BJ (cell line): ENCODE results near the gene DGKD. TPM values are rescaled to one million over a fixed set of nuclear protein-coding genes. Genes with fewer than 3 reads are reported as not detected.

Experiments used
- CTCF ChIA-PET: fragments of 350-600 bp; formaldehyde crosslinking; extraction: SDS; loops from one replicate; lab custom pipeline; 2021; ENCODE audit warnings: antibody characterized with exemption, inconsistent platforms; lab: Yijun Ruan, JAX
- POLR2A ChIA-PET: fragments of 300-600 bp; sonication (Branson Sonifier 250); formaldehyde crosslinking; extraction: SDS; loops from one replicate; lab custom pipeline; 2021; ENCODE audit warnings: antibody characterized with exemption; lab: Charles Lee
- DNase-seq: peaks from one replicate; pipeline ENCODE4 v3.0.0-alpha.2; 2011; ENCODE audit warnings: low read depth
- H3K27me3 ChIP-seq: 2 replicates; pipeline ENCODE4 v1.6.0; 2011; ENCODE audit warnings: low read length; ENCODE audit not compliant: control insufficient read depth, insufficient read depth
- H3K36me3 ChIP-seq: 2 replicates; pipeline ENCODE4 v1.5.1; 2011; ENCODE audit warnings: low read length; ENCODE audit not compliant: control insufficient read depth, insufficient read depth
- H3K4me3 ChIP-seq: 2 replicates; pipeline ENCODE4 v1.5.1; 2011; ENCODE audit warnings: low read depth, mild to moderate bottlenecking, control low read depth, low read length
- CTCF ChIP-seq: IDR thresholded peaks from 2 replicates; pipeline ENCODE4 v1.5.1; 2011; ENCODE audit warnings: low read depth, mild to moderate bottlenecking, control low read depth, inconsistent platforms, low read length, moderate library complexity; ENCODE audit not compliant: insufficient read depth
- polyA plus RNA-seq: library from polyadenylated mRNA; depleted of rRNA; stranded (reverse); fragments of >200 nt; gene quantifications from 2 replicates; pipeline ENCODE4 v1.2.3, GENCODE V29; 2011

DGKD gene
- polyA plus RNA-seq, 1 experiment, result 8.5 TPM

DNA sequence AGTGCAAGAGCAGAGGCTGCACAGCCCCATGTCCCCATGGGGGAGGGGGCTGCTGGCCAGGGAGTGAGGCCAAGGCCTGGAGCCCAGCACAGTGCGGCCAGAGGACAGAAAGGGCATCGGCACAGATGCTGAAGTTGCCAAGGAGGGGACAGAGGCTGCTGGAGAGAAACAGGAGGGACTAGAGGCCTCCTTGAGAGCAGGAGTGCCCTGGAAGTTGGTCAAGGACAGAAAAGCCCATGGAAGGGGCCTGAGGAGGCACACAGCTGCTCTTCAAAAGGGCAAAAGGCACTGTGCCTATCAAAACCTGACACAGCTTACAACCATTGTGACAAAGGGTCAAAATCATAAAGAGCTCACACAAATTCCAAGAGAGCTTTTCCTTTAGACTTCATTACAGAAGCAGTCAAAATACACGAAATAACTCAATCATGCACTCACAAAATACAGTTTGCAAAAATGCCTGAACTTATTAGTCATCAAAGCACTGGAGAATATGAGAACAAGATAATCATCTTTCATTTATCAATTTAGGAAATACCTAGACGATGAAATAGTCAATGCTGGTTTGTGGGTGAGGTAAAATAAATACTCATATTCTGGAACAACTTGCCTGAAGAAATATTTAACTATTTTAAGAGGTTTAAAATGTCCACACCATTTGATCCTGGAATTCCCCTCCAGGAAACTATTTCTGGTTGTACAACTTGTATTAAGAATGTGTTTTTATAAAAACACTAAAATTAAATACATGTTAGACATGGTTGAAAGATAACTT is 132.7 kb downstream of the DGKD start:
- no peak for TF ChIP-seq CTCF
- ChIA-PET POLR2A (interaction anchor here (0.6 kb wide), 2 partner anchors 52 to 110 kb away, joined by 3 read pairs; no protein-coding TSS in a partner anchor), CTCF (interaction anchor here (1.1 to 2.0 kb wide), 4 partner anchors 9 to 224 kb away, joined by 3 to 6 read pairs (median 3); no protein-coding TSS in a partner anchor)
- Histone ChIP-seq H3K4me3 (no peak overlapping the region), H3K36me3 (peaks cover 5% of the 10 kb centered on the region), H3K27me3 (no peaks in the 10 kb centered on the region)
- DNase-seq, result peak; percentile 95

- Histone ChIP-seq H3K4me3 (no peak overlapping the region), H3K27me3 (no peaks in the 10 kb centered on the region), H3K36me3 (peaks cover 4% of the 10 kb centered on the region)
- no peak for DNase-seq
- ChIA-PET POLR2A (no interaction called here), CTCF (no interaction called here)
- no peak for TF ChIP-seq CTCF
These were observed 133.6 kb downstream of the DGKD start for GRCh38 chr2:233487748-233488345.

GRCh38 chr2:233489143-233489542 is 134.8 kb downstream of the DGKD start:
- CTCF ChIA-PET, result no interaction called here
- POLR2A ChIA-PET, result no interaction called here
- no peak overlapping the region for H3K4me3 ChIP-seq
- H3K27me3 ChIP-seq, result no peaks in the 10 kb centered on the region
- peaks cover 3% of the 10 kb centered on the region for H3K36me3 ChIP-seq
- no peak for DNase-seq
- no peak for TF ChIP-seq CTCF

DNA sequence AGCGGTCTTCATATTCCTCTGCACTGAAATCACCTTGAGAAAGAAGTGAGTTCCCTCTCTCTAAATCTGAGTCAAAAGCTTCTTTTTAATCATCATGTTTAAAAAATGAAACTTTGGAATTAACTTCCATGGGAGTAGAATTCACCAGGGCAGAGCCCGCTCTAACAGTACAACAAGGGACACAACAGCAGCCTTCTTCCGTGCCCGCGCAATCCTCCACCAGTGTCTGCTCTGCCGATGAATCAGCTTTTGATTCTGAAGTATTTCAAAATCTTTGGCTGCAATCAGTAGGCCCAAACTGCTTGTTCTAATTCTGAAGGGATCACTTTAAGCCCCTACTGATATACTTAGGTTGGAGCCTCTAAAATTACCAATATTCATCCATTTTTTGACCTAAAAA is 135.4 kb downstream of the DGKD start:
- POLR2A ChIA-PET, result no interaction called here

More for the DNA sequence above, 135.4 kb downstream of the DGKD start:
- Histone ChIP-seq H3K4me3 (no peak overlapping the region), H3K36me3 (peaks cover 3% of the 10 kb centered on the region), H3K27me3 (no peaks in the 10 kb centered on the region)
- TF ChIP-seq CTCF, result no peak
- CTCF ChIA-PET, result interaction anchor here (0.6 kb wide), 2 partner anchors 634 to 1039 kb away, joined by 3 read pairs; no protein-coding TSS in a partner anchor
- no peak for DNase-seq
